T-cell (primary cell): Measurements from ENCODE around the gene MRPL51. TPM values are rescaled to one million over a fixed set of nuclear protein-coding genes. Genes with fewer than 3 reads are reported as not detected.

Experiments
- ATAC-seq, 4 experiments: fragments of 200-7000 bp in 3 of 4; fragments of 150-1000 bp in 1 of 4; cut with Tn5 transposase; replicated peaks in 1 of 4; 1 replicate in 3 of 4; 2 replicates in 1 of 4; pipeline ENCODE4 v1.10.0; 2021; ENCODE audit warnings: moderate library complexity in 3 of 4, mild to moderate bottlenecking in 2 of 4, moderate number of reproducible peaks in 1 of 4
- CTCF ChIA-PET, 2 donors: fragments of 300-600 bp; sonication (Branson Sonifier 250); formaldehyde crosslinking; loops; one replicate each; lab custom pipeline; 2022; ENCODE audit warnings: antibody characterized with exemption in 2 of 2; lab: Charles Lee
- POLR2A ChIA-PET, 2 donors: fragments of 300-600 bp; sonication (Branson Sonifier 250); formaldehyde crosslinking; loops; one replicate each; lab custom pipeline; 2022; ENCODE audit warnings: antibody characterized with exemption in 2 of 2; lab: Charles Lee
- DNase-seq, 35 experiments: peaks; one replicate each; pipeline versions ENCODE4 v3.0.0 to v3.0.0-alpha.2; 2013 to 2023
- H3K27ac ChIP-seq: one replicate; pipeline ENCODE4 v1.5.1; 2013; ENCODE audit warnings: low read length
- H3K27me3 ChIP-seq, 2 experiments: replicated peaks in 1 of 2; 1 replicate in 1 of 2; 2 replicates in 1 of 2; pipeline versions ENCODE4 v1.6.1 to v1.7.0; 2013; ENCODE audit warnings: low read length in 1 of 2, mixed read lengths in 1 of 2; ENCODE audit not compliant: control insufficient read depth in 2 of 2, insufficient read depth in 2 of 2; ENCODE audit errors: extremely low read depth in 1 of 2
- H3K36me3 ChIP-seq, 2 donors: 1 replicate in 1 of 2; 2 replicates in 1 of 2; pipeline versions ENCODE4 v1.6.1 to v1.7.0; 2013; ENCODE audit warnings: low read length in 1 of 2; ENCODE audit not compliant: control insufficient read depth in 2 of 2, insufficient read depth in 1 of 2; ENCODE audit errors: extremely low read depth in 1 of 2
- H3K4me1 ChIP-seq, 2 experiments: 1 replicate in 1 of 2; 2 replicates in 1 of 2; pipeline versions ENCODE4 v1.6.1 to v1.7.0; 2013; ENCODE audit warnings: low read length in 2 of 2, mixed read lengths in 1 of 2; ENCODE audit not compliant: insufficient read depth in 2 of 2, control insufficient read depth in 1 of 2; ENCODE audit errors: extremely low read depth in 1 of 2
- H3K4me3 ChIP-seq, 2 donors: 1 replicate in 1 of 2; 2 replicates in 1 of 2; pipeline versions ENCODE4 v1.5.1 to v1.7.0; 2013; ENCODE audit warnings: mild to moderate bottlenecking in 2 of 2, low read length in 1 of 2, moderate library complexity in 1 of 2; ENCODE audit not compliant: control insufficient read depth in 1 of 2; ENCODE audit errors: extremely low read depth in 1 of 2
- H3K9me3 ChIP-seq: 2 replicates; pipeline ENCODE4 v1.7.0; 2013
- H3K27ac Mint-ChIP-seq, 2 donors: one replicate each; pipeline ENCODE4 v1.8.0; 2020 to 2021; ENCODE audit warnings: mild to moderate bottlenecking in 2 of 2, mixed read lengths in 2 of 2
- H3K27me3 Mint-ChIP-seq, 2 donors: one replicate each; pipeline ENCODE4 v1.8.0; 2021 to 2022; ENCODE audit warnings: mixed read lengths in 2 of 2
- H3K36me3 Mint-ChIP-seq: one replicate; pipeline ENCODE4 v1.8.0; 2021; ENCODE audit warnings: mixed read lengths
- H3K4me1 Mint-ChIP-seq, 3 donors: one replicate each; pipeline ENCODE4 v1.8.0; 2020 to 2022; ENCODE audit warnings: mixed read lengths in 3 of 3, mild to moderate bottlenecking in 1 of 3
- H3K4me3 Mint-ChIP-seq, 3 donors: one replicate each; pipeline ENCODE4 v1.8.0; 2020 to 2022; ENCODE audit warnings: mild to moderate bottlenecking in 3 of 3, mixed read lengths in 3 of 3, moderate library complexity in 3 of 3
- H3K9me3 Mint-ChIP-seq, 3 donors: one replicate each; pipeline ENCODE4 v1.8.0; 2020 to 2022; ENCODE audit warnings: mixed read lengths in 3 of 3
- WGBS: methylation state at CpG from one replicate; pipeline ENCODE4 v1.1.5; 2013; ENCODE audit warnings: missing lambda C conversion rate; ENCODE audit not compliant: insufficient coverage; 5-methylcytosine and 5-hydroxymethylcytosine counted together
- total RNA-seq, 35 experiments: library from RNA in 6 of 35; stranded (reverse) in 6 of 35; fragments of 120-200 nt in 1 of 35; gene quantifications; one replicate each; pipeline versions ENCODE4 v1.2.1 to v1.2.4 and lab custom pipeline; 2013 to 2026

The MRPL51 gene
- total RNA-seq, 5 donors from 2014 or later (not counting 1 experiment from before 2014, with no cell fraction given), result 34.3 to 86.6 (median 80.3) TPM

DNA sequence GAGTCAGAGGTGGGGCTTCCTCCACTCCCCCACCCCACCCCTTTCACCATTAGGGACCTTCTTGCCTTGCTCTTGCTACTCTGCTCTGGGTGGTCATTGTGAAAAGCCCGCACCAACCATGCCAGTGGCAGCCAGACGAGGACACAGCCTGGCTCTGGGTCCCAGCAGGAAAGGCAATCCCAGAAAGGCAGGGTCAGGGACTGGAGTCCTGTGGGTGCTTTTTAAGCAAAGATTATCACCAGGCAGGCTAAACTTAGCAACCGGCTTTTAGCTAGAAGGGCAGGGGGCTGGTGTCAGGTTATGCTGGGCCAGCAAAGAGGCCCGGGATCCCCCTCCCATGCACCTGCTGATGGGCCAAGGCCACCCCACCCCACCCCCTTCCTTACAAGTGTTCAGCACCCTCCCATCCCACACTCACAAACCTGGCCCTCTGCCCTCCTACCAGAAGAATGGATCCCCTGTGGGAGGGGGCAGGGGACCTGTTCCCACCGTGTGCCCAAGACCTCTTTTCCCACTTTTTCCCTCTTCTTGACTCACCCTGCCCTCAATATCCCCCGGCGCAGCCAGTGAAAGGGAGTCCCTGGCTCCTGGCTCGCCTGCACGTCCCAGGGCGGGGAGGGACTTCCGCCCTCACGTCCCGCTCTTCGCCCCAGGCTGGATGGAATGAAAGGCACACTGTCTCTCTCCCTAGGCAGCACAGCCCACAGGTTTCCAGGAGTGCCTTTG is 40.0 kb upstream of the MRPL51 start:
- Histone ChIP-seq H3K4me3 (peak overlapping the region; percentile 64 to 96), H3K27me3 (no peaks in the 10 kb centered on the region), H3K9me3 (no peaks in the 10 kb centered on the region), H3K4me1 (peaks cover 22 to 56% of the 10 kb centered on the region in 2 experiments), H3K27ac (peak overlapping the region; percentile 84), H3K36me3 (peaks cover 14 to 54% of the 10 kb centered on the region in 2 donors)
- peaks cover 44% of the 10 kb centered on the region for H3K36me3 Mint-ChIP-seq
- DNase-seq (peak in 3 of 35 experiments; percentile 14 to 52 (median 27)), ATAC-seq (no peak)
- H3K4me3 Mint-ChIP-seq, result peak overlapping the region; percentile 64 to 97 (median 94)
- POLR2A ChIA-PET, result interaction anchor here in 1 of 2 donors (0.9 to 1.8 kb wide), 4 partner anchors 40 to 194 kb away, joined by 4 to 7 read pairs (median 5); partner anchors contain the start of genes MRPL51 and VAMP1
- H3K4me1 Mint-ChIP-seq, result peaks cover 46 to 52% (median 47%) of the 10 kb centered on the region in 3 donors
- CTCF ChIA-PET, result interaction anchor here in 1 of 2 donors (0.9 to 1.6 kb wide), 8 partner anchors 20 to 198 kb away, joined by 3 to 10 read pairs (median 4); partner anchors contain the start of gene MRPL51
- WGBS, result 19% methylated on average over 12 of the region's 14 CpGs
- H3K27ac Mint-ChIP-seq, result peak overlapping the region; percentile 94 to 98
- H3K9me3 Mint-ChIP-seq, result no peaks in the 10 kb centered on the region
- no peaks in the 10 kb centered on the region for H3K27me3 Mint-ChIP-seq

DNA sequence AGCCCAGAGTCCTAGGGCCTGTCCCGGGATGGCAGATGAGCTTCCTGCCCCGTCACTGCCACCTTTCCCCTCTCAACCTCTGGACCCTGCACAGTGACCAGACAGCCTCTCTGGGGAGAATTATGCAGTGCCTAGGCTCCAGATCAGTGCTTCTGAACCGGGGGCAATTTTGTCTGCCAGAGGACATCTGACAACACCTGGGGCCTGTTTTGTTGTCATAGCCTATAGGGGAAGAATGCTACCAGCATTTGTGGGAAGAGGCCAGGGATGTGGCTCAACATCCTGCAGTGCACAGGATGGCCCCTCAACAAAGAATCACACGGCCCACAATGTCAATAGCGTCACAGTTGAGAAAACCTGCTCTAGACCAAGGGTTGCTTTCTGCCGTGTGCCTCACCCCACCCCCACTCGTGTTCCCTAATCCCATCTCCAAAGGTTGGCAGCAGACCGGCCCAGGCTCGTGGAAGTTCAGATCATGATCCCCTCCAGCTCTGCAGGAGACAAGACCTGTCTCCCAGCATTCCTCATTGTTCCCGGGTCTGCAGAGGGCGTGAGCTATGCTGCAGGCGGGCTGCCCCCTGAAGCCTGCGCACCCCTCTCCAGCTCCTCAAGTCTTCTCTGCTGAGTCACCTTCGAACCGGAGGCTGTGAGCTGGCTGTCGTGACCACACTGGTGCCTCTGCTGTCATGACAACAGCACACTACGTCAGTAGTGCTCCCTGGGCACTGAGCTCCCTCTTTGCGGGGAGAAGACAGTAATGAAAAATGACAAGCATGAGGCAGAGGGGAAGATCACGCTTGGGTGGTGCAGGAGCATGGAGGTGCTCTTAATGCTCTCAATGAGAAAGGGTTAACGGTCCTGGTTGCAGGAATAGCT is 39.2 kb upstream of the MRPL51 start:
- H3K27me3 Mint-ChIP-seq, result no peaks in the 10 kb centered on the region
- no peaks in the 10 kb centered on the region for H3K9me3 Mint-ChIP-seq
- peak overlapping the region; percentile 94 to 98 for H3K27ac Mint-ChIP-seq
- Histone ChIP-seq H3K4me3 (no peak overlapping the region), H3K27me3 (no peaks in the 10 kb centered on the region), H3K4me1 (peaks cover 22 to 48% of the 10 kb centered on the region in 2 experiments), H3K36me3 (peaks cover 21 to 54% of the 10 kb centered on the region in 2 donors), H3K27ac (peak overlapping the region; percentile 84), H3K9me3 (no peaks in the 10 kb centered on the region)
- POLR2A ChIA-PET, result interaction anchor here (0.6 to 1.8 kb wide), 6 partner anchors 36 to 193 kb away, joined by 3 to 7 read pairs (median 4); partner anchors contain the start of genes MRPL51 (in 1 of the 2) and VAMP1 (in 1 of the 2)
- peak overlapping the region; percentile 64 to 97 (median 94) for H3K4me3 Mint-ChIP-seq
- whole genome bisulfite sequencing, result 17% methylated on average over 14 of the region's 20 CpGs
- ATAC-seq (peak; percentile 45 to 64 (median 52)), DNase-seq (peak in 34 of 35 experiments; percentile 63 to 91 (median 81))
- peaks cover 47% of the 10 kb centered on the region for H3K36me3 Mint-ChIP-seq
- CTCF ChIA-PET, result interaction anchor here in 1 of 2 donors (0.6 to 1.6 kb wide), 13 partner anchors 21 to 574 kb away, joined by 3 to 11 read pairs (median 4); partner anchors contain the start of gene MRPL51
- peaks cover 39 to 45% (median 39%) of the 10 kb centered on the region in 3 donors for H3K4me1 Mint-ChIP-seq

DNA sequence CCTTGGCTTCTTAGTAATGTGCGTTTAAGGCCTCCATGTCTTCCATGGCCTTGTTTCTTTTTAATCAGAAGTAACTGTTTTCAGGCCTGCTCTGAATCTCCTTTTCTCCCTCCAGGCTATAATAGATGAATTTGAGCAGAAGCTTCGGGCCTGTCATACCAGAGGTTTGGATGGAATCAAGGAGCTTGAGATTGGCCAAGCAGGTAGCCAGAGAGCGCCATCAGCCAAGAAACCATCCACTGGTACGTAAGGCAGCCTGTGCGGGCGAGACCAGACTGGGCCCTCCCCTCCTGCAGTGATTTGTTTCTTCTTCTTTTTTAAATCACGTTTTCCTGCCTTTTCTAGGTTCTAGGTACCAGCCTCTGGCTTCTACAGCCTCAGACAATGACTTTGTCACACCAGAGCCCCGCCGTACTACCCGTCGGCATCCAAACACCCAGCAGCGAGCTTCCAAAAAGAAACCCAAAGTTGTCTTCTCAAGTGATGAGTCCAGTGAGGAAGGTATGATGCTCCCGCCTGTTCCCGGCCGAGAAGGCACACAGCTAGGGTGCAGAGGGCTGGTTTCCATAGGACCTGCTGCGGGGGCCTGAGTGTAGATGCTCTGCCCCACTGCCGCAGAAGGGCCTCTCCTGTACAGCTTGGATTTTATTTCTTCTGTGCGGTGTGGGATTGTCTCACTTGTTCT is 37.7 kb upstream of the MRPL51 start:
- H3K36me3 ChIP-seq, result peaks cover 21 to 56% of the 10 kb centered on the region in 2 donors
- peaks cover 18 to 32% of the 10 kb centered on the region in 2 experiments for H3K4me1 ChIP-seq
- no peaks in the 10 kb centered on the region for H3K27me3 Mint-ChIP-seq
- H3K9me3 ChIP-seq, result no peaks in the 10 kb centered on the region
- no peak overlapping the region for H3K27ac ChIP-seq
- WGBS, result 100% methylated on average over 12 of the region's 18 CpGs
- peak overlapping the region; percentile 66 to 68 for H3K27ac Mint-ChIP-seq
- CTCF ChIA-PET, result no interaction called here
- no peaks in the 10 kb centered on the region for H3K9me3 Mint-ChIP-seq
- POLR2A ChIA-PET, result interaction anchor here in 1 of 2 donors (0.5 kb wide), 1 partner anchor 126 kb away, joined by 4 read pairs; no protein-coding TSS in a partner anchor
- H3K4me1 Mint-ChIP-seq, result peaks cover 24 to 31% (median 30%) of the 10 kb centered on the region in 3 donors
- peaks cover 52% of the 10 kb centered on the region for H3K36me3 Mint-ChIP-seq
- no peaks in the 10 kb centered on the region for H3K27me3 ChIP-seq
- ATAC-seq (no peak), DNase-seq (no peak)
- no peak overlapping the region for H3K4me3 ChIP-seq
- no peak overlapping the region for H3K4me3 Mint-ChIP-seq

DNA sequence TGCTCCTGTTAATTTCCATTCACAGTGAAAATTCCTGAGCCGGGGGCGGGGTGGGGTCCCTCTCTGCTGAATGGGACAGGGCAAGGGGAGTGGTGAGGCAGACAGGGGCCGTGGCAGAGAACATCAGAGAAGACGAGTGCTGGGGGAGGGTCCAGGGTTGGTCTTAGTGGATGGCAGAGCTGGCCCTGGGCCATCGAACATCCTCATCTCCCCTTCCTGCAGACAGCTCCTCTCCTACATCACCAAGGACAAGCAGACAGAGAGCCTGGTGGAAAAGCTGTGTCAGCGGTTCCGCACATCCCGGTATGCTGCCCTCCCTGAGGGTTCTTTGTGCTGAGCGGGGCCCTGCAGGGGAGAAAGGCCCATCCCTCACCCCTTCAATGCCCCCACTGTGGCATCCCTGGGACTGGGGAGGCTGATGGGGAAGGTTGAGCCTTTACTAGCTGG is 36.3 kb upstream of the MRPL51 start:
- no peak overlapping the region for H3K27ac ChIP-seq
- H3K9me3 Mint-ChIP-seq, result no peaks in the 10 kb centered on the region
- CTCF ChIA-PET, result interaction anchor here (0.6 to 1.9 kb wide), 3 partner anchors 8 to 66 kb away, joined by 3 to 6 read pairs (median 3); no protein-coding TSS in a partner anchor

DNA sequence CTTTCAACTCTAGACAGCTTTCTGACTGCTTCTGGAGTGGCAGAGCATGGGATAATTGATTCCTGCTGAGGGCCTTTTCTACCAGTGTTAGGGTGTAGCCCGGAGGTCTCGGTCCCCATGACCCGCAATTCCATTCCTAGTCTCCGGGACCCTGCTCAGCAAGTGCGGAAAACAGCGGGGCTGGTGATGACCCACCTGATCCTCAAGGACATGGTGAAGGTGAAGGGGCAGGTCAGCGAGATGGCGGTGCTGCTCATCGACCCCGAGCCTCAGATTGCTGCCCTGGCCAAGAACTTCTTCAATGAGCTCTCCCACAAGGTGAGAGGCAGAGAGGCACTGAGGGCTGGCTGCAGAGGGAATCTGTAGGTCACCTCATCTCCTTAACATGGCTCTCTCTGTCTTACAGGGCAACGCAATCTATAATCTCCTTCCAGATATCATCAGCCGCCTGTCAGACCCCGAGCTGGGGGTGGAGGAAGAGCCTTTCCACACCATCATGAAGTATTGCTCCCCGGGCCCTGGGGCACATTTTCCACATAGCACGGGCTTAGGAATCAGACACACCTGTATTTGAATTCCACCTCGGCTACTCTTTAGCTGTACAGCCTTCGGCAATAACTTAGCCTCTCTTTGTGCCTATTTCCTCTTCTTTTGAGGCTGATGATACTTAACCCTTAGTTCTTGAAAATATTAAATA is 35.6 kb upstream of the MRPL51 start:
- no peak overlapping the region for H3K27ac Mint-ChIP-seq
- peaks cover 18 to 21% (median 20%) of the 10 kb centered on the region in 3 donors for H3K4me1 Mint-ChIP-seq
- ChIA-PET CTCF (interaction anchor here (0.6 to 1.9 kb wide), 3 partner anchors 9 to 67 kb away, joined by 3 to 6 read pairs (median 3); no protein-coding TSS in a partner anchor), POLR2A (no interaction called here)
- H3K27ac ChIP-seq, result no peak overlapping the region
- no peak overlapping the region for H3K4me3 ChIP-seq
- no peak overlapping the region for H3K4me3 Mint-ChIP-seq
- H3K9me3 ChIP-seq, result no peaks in the 10 kb centered on the region
- DNase-seq (no peak), ATAC-seq (no peak)
- H3K27me3 Mint-ChIP-seq, result no peaks in the 10 kb centered on the region
- peaks cover 31 to 75% of the 10 kb centered on the region in 2 donors for H3K36me3 ChIP-seq
- H3K36me3 Mint-ChIP-seq, result peaks cover 66% of the 10 kb centered on the region
- H3K9me3 Mint-ChIP-seq, result no peaks in the 10 kb centered on the region
- peaks cover 12 to 19% of the 10 kb centered on the region in 2 experiments for H3K4me1 ChIP-seq
- WGBS, result 88% methylated on average over 14 of the region's 17 CpGs
- no peaks in the 10 kb centered on the region for H3K27me3 ChIP-seq

More for the DNA sequence above, 36.3 kb upstream of the MRPL51 start:
- peaks cover 16 to 25% of the 10 kb centered on the region in 2 experiments for H3K4me1 ChIP-seq
- Mint-ChIP-seq H3K36me3 (peaks cover 62% of the 10 kb centered on the region), H3K4me1 (peaks cover 22 to 25% (median 23%) of the 10 kb centered on the region in 3 donors), H3K4me3 (no peak overlapping the region), H3K27ac (no peak overlapping the region), H3K27me3 (no peaks in the 10 kb centered on the region)
- no CpG with 5 or more reads among the region's 9 CpGs for WGBS
- H3K27me3 ChIP-seq, result no peaks in the 10 kb centered on the region
- no peak for DNase-seq
- no peaks in the 10 kb centered on the region for H3K9me3 ChIP-seq
- no peak overlapping the region for H3K4me3 ChIP-seq
- no peak for ATAC-seq
- POLR2A ChIA-PET, result no interaction called here
- H3K36me3 ChIP-seq, result peaks cover 26 to 69% of the 10 kb centered on the region in 2 donors
